Testis (tissue), 3 donors: Measurements from ENCODE around the gene CSRP2. TPM values are rescaled to one million over a fixed set of nuclear protein-coding genes. Genes with fewer than 3 reads are reported as not detected.

ENCODE experiments used
- DNase-seq: peaks from one replicate; pipeline ENCODE4 v3.0.0-alpha.2; 2019
- H3K27ac ChIP-seq, 2 donors: fragments of 200-600 bp; sonication (generic); one replicate each; pipeline ENCODE4 v1.5.1; 2019
- H3K27me3 ChIP-seq: fragments of 200-600 bp; sonication (generic); one replicate; pipeline ENCODE4 v1.5.1; 2019
- H3K36me3 ChIP-seq: fragments of 200-600 bp; sonication (generic); one replicate; pipeline ENCODE4 v1.5.1; 2017; ENCODE audit warnings: low read depth; ENCODE audit errors: missing control alignments
- H3K4me1 ChIP-seq: fragments of 200-600 bp; sonication (generic); one replicate; pipeline ENCODE4 v1.5.1; 2019
- H3K4me3 ChIP-seq, 2 donors: fragments of 200-600 bp; sonication (generic); one replicate each; pipeline ENCODE4 v1.5.1; 2017 to 2019
- H3K9me3 ChIP-seq: fragments of 200-600 bp; sonication (generic); one replicate; pipeline ENCODE4 v1.5.1; 2017
- CTCF ChIP-seq, 3 experiments: fragments of 450-650 bp in 2 of 3; fragments of 200-600 bp in 1 of 3; sonication (generic) in 1 of 3; IDR thresholded peaks; one replicate each; pipeline ENCODE4 v1.5.1; 2016 to 2019; ENCODE audit warnings: antibody characterized with exemption in 3 of 3, mild to moderate bottlenecking in 2 of 3, moderate library complexity in 1 of 3
- POLR2A ChIP-seq: fragments of 450-650 bp; IDR thresholded peaks from one replicate; pipeline ENCODE4 v1.6.1; 2017; ENCODE audit warnings: antibody characterized with exemption, mild to moderate bottlenecking, moderate library complexity
- whole genome bisulfite sequencing, 2 donors: methylation state at CpG; one replicate each; pipeline ENCODE4 v1.1.5; 2018; 5-methylcytosine and 5-hydroxymethylcytosine counted together
- intact Hi-C: fragments of 100-400 bp; cut with DNase I; formaldehyde crosslinking; loops from one replicate; pipeline ENCODE4 v1.15.1; 2023; ENCODE audit warnings: low total_unique reads
- polyA plus RNA-seq: library from polyadenylated mRNA; stranded (reverse); fragments of 350-450 nt; fragmentation: Illumina TruSeq; extraction: RNeasy Lipid Tissue Mini Kit (QIAGEN cat#74804); gene quantifications from one replicate; pipeline ENCODE4 v1.2.3, GENCODE V29; 2014; ENCODE audit warnings: low read depth, low replicate concordance; ENCODE audit not compliant: insufficient read depth
- total RNA-seq, 2 donors: library from RNA; depleted of rRNA; stranded (reverse); fragments of >200 nt; gene quantifications; one replicate each; pipeline ENCODE4 v1.2.3, GENCODE V29; 2016

The CSRP2 gene
- total and polyA plus RNA-seq, 3 donors from 2014 or later, result 14.0 to 54.9 (median 20.1) TPM

GRCh38 chr12:76859611-76860010 is 19.2 kb downstream of the CSRP2 start:
- TF ChIP-seq CTCF (IDR thresholded peaks at IDR 0.05), result no peak
- no peak for TF ChIP-seq POLR2A
- H3K27me3 ChIP-seq, result no peaks in the 10 kb centered on the region
- no peaks in the 10 kb centered on the region for H3K36me3 ChIP-seq
- 70 to 87% methylated on average over 4 of the region's 4 CpGs for WGBS, 2 donors
- H3K4me3 ChIP-seq, result no peak overlapping the region
- no peaks in the 10 kb centered on the region for H3K9me3 ChIP-seq
- no peak overlapping the region for H3K27ac ChIP-seq
- intact Hi-C loops, result no loop called here
- no peaks in the 10 kb centered on the region for H3K4me1 ChIP-seq
- no peak for DNase-seq

- TF ChIP-seq POLR2A (no peak), CTCF (IDR thresholded peaks at IDR 0.05) (no peak)
- DNase-seq, result no peak
- 83 to 88% methylated on average over 1 of the region's 1 CpG for WGBS, 2 donors
- Histone ChIP-seq H3K4me1 (no peaks in the 10 kb centered on the region), H3K9me3 (no peaks in the 10 kb centered on the region), H3K27ac (no peak overlapping the region), H3K27me3 (no peaks in the 10 kb centered on the region), H3K36me3 (no peaks in the 10 kb centered on the region), H3K4me3 (no peak overlapping the region)
- intact Hi-C loops, result no loop called here
Observed at GRCh38 chr12:76856018-76856644, 22.7 kb downstream of the CSRP2 start.

- TF ChIP-seq POLR2A (no peak), CTCF (IDR thresholded peaks at IDR 0.05) (no peak)
- no peaks in the 10 kb centered on the region for H3K27me3 ChIP-seq
- no peaks in the 10 kb centered on the region for H3K36me3 ChIP-seq
- H3K27ac ChIP-seq, result no peak overlapping the region
- no peak for DNase-seq
- intact Hi-C loops, result no loop called here
- WGBS, 2 donors, result 94 to 97% methylated on average over 4 of the region's 4 CpGs
- no peaks in the 10 kb centered on the region for H3K4me1 ChIP-seq
- no peaks in the 10 kb centered on the region for H3K9me3 ChIP-seq
- no peak overlapping the region for H3K4me3 ChIP-seq
Observed at GRCh38 chr12:76855271-76855670, 23.5 kb downstream of the CSRP2 start.

- H3K4me3 ChIP-seq, result no peak overlapping the region
- TF ChIP-seq CTCF (IDR thresholded peaks at IDR 0.05) (no peak), POLR2A (no peak)
- H3K9me3 ChIP-seq, result no peaks in the 10 kb centered on the region
- intact Hi-C loops, result no loop called here
- no peaks in the 10 kb centered on the region for H3K36me3 ChIP-seq
- 87 to 96% methylated on average over 1 of the region's 1 CpG for WGBS, 2 donors
- H3K27ac ChIP-seq, result no peak overlapping the region
- DNase-seq, result no peak
- H3K27me3 ChIP-seq, result no peaks in the 10 kb centered on the region
- H3K4me1 ChIP-seq, result no peaks in the 10 kb centered on the region
Observed at GRCh38 chr12:76852106-76852505, 26.7 kb downstream of the CSRP2 start.

GRCh38 chr12:76848132-76848531 is 30.7 kb downstream of the CSRP2 start:
- Histone ChIP-seq H3K4me3 (no peak overlapping the region), H3K9me3 (no peaks in the 10 kb centered on the region), H3K27ac (no peak overlapping the region), H3K27me3 (no peaks in the 10 kb centered on the region), H3K4me1 (no peaks in the 10 kb centered on the region), H3K36me3 (no peaks in the 10 kb centered on the region)
- intact Hi-C loops, result no loop called here
- no peak for DNase-seq
- no peak for TF ChIP-seq CTCF (IDR thresholded peaks at IDR 0.05)
- TF ChIP-seq POLR2A, result no peak
- WGBS, 2 donors, result 88 to 93% methylated on average over 2 of the region's 2 CpGs
